Liver (tissue), 9 donors: ENCODE data around the gene DCLK2. TPM values are rescaled to one million over a fixed set of nuclear protein-coding genes. Genes with fewer than 3 reads are reported as not detected.
A peak's percentile ranks its signal among the peaks of the same experiment; 100 is the strongest.

Experiments used
- DNase-seq: peaks from one replicate; pipeline ENCODE4 v3.0.0-alpha.2; 2017; ENCODE audit warnings: low spot score
- H3K27ac ChIP-seq, 2 donors: one replicate each; pipeline ENCODE4 v1.7.0; 2013; ENCODE audit warnings: inconsistent platforms in 2 of 2, low read length in 2 of 2, control low read depth in 1 of 2, low read depth in 1 of 2, mild to moderate bottlenecking in 1 of 2
- H3K27me3 ChIP-seq, 4 donors: one replicate each; pipeline versions ENCODE4 v1.6.1 to v1.7.0; 2013; ENCODE audit warnings: low read length in 3 of 4, inconsistent platforms in 1 of 4, mild to moderate bottlenecking in 1 of 4, moderate library complexity in 1 of 4; ENCODE audit not compliant: control insufficient read depth in 4 of 4, insufficient read depth in 4 of 4
- H3K36me3 ChIP-seq, 4 donors: one replicate each; pipeline versions ENCODE4 v1.6.1 to v1.7.0; 2013; ENCODE audit warnings: low read length in 3 of 4, mild to moderate bottlenecking in 3 of 4, low read depth in 1 of 4, moderate library complexity in 1 of 4; ENCODE audit not compliant: control insufficient read depth in 4 of 4, insufficient read depth in 3 of 4
- H3K4me1 ChIP-seq, 4 donors: one replicate each; pipeline versions ENCODE4 v1.6.1 to v1.7.0; 2013; ENCODE audit warnings: low read length in 3 of 4, mild to moderate bottlenecking in 3 of 4, moderate library complexity in 1 of 4; ENCODE audit not compliant: control insufficient read depth in 4 of 4, insufficient read depth in 4 of 4
- H3K4me3 ChIP-seq, 3 donors: one replicate each; pipeline versions ENCODE4 v1.6.1 to v1.7.0; 2013; ENCODE audit warnings: low read length in 3 of 3, control low read depth in 1 of 3, low read depth in 1 of 3, mild to moderate bottlenecking in 1 of 3
- H3K9ac ChIP-seq, 2 donors: one replicate each; pipeline ENCODE4 v1.7.0; 2013; ENCODE audit warnings: low read length in 2 of 2, mild to moderate bottlenecking in 2 of 2, moderate library complexity in 2 of 2, control low read depth in 1 of 2, low read depth in 1 of 2
- H3K9me3 ChIP-seq, 4 donors: one replicate each; pipeline versions ENCODE4 v1.6.1 to v1.7.0; 2013; ENCODE audit warnings: low read length in 3 of 4; ENCODE audit not compliant: control insufficient read depth in 4 of 4
- EGR1 ChIP-seq, 2 donors: IDR thresholded peaks; 2 replicates each; pipeline ENCODE4 v1.6.1; 2016 to 2018; ENCODE audit warnings: antibody characterized with exemption in 2 of 2, low read depth in 2 of 2
- FOXA2 ChIP-seq: IDR thresholded peaks from 2 replicates; pipeline ENCODE4 v1.6.1; 2016; ENCODE audit warnings: antibody characterized with exemption
- HNF4G ChIP-seq: IDR thresholded peaks from 2 replicates; pipeline ENCODE4 v1.6.1; 2016; ENCODE audit warnings: antibody characterized with exemption
- MAX ChIP-seq: IDR thresholded peaks from 2 replicates; pipeline ENCODE4 v1.6.1; 2016; ENCODE audit warnings: antibody characterized with exemption
- RAD21 ChIP-seq, 2 donors: IDR thresholded peaks; 2 replicates each; pipeline ENCODE4 v1.6.1; 2016; ENCODE audit warnings: antibody characterized with exemption in 2 of 2, mild to moderate bottlenecking in 2 of 2
- REST ChIP-seq: IDR thresholded peaks from 2 replicates; pipeline ENCODE4 v1.6.1; 2016; ENCODE audit warnings: antibody characterized with exemption, mild to moderate bottlenecking
- RXRA ChIP-seq, 2 donors: IDR thresholded peaks; 2 replicates each; pipeline ENCODE4 v1.6.1; 2017 to 2018; ENCODE audit warnings: antibody characterized with exemption in 2 of 2, mild to moderate bottlenecking in 1 of 2
- SP1 ChIP-seq: IDR thresholded peaks from 2 replicates; pipeline ENCODE4 v1.6.1; 2018; ENCODE audit warnings: antibody characterized with exemption, mild to moderate bottlenecking
- TAF1 ChIP-seq: conservative IDR thresholded peaks from 2 replicates; pipeline ENCODE4 v1.6.1; 2016; ENCODE audit warnings: antibody characterized with exemption, mild to moderate bottlenecking
- YY1 ChIP-seq: IDR thresholded peaks from 2 replicates; pipeline ENCODE4 v1.6.1; 2016; ENCODE audit warnings: antibody characterized with exemption, mild to moderate bottlenecking
- ZBTB33 ChIP-seq: IDR thresholded peaks from 2 replicates; pipeline ENCODE4 v1.6.1; 2016; ENCODE audit warnings: antibody characterized with exemption
- WGBS: extraction: QIAGEN DNeasy Blood & Tissue Kit; methylation state at CpG from one replicate; pipeline ENCODE4 v1.1.7; 2013; 5-methylcytosine and 5-hydroxymethylcytosine counted together
- polyA plus RNA-seq, 2 donors: library from polyadenylated mRNA; stranded (reverse) in 1 of 2; unstranded in 1 of 2; fragments of 200-250 nt in 1 of 2; fragments of >200 nt in 1 of 2; fragmentation: Nextera tagmentation in 1 of 2; extraction: Ambion mirVana in 1 of 2; gene quantifications; one replicate each; pipeline versions ENCODE4 v1.2.1 to v1.2.3, GENCODE V29; 2013 to 2015
- total RNA-seq, 2 donors: library from RNA; depleted of rRNA; stranded (reverse); fragments of >200 nt; gene quantifications; one replicate each; pipeline ENCODE4 v1.2.3, GENCODE V29; 2014
- TF ChIP-seq, protein P1 (sequence below): fragments of 150-350 bp; IDR thresholded peaks from 2 replicates; pipeline ENCODE4 v1.5.1; 2017; ENCODE audit warnings: improper control_type of control experiment, low read depth, low read length; ENCODE audit not compliant: missing input control
- TF ChIP-seq, protein P2 (sequence below): IDR thresholded peaks from 2 replicates; pipeline ENCODE4 v1.6.1; 2016; ENCODE audit warnings: antibody characterized with exemption
- donor health status: healthy.
- donor health status: healthy.
- donor health status: healthy.
- donor health status: healthy.
- donor health status: healthy.

The DCLK2 gene
- total and polyA plus RNA-seq, 4 donors = 0.14 to 1.7 (median 0.50) TPM

DNA sequence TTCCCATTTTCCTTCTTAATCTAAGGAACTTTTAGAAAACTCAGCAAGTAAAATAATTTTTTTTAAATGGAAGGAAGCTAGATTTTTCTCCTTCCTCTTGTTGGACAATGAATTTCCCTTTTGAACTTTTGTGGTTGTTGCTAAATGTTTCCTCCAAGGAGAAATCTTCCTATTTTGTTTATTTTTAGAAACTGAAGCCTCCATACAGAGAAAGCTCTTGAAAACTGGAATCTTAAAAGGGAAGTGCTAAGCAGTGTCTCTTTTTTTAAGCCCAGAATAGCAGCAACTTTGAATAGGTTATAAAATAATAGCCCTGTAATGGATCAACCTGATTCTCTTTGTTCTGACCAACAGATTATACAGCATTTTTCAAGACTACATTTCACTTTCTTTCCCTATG, 15.1 kb upstream of the DCLK2 start:
- DNase-seq = no peak
- no peaks in the 10 kb centered on the region for H3K27me3 ChIP-seq
- H3K9me3 ChIP-seq = no peaks in the 10 kb centered on the region
- H3K27ac ChIP-seq = no peak overlapping the region
- no peaks in the 10 kb centered on the region for H3K36me3 ChIP-seq
- TF ChIP-seq RAD21 (IDR thresholded peaks at IDR 0.05) (peak in 1 of 2 donors; percentile 8), TAF1 (no peak), MAX (no peak)
- no peak overlapping the region for H3K4me3 ChIP-seq
- H3K9ac ChIP-seq = no peak overlapping the region
- no peaks in the 10 kb centered on the region for H3K4me1 ChIP-seq

GRCh38 chr4:150065740-150066139, 12.5 kb upstream of the DCLK2 start:
- TF ChIP-seq SP1 = no peak
- no peak for TF ChIP-seq YY1
- TF ChIP-seq FOXA2 = no peak
- TF ChIP-seq, protein P1, sequence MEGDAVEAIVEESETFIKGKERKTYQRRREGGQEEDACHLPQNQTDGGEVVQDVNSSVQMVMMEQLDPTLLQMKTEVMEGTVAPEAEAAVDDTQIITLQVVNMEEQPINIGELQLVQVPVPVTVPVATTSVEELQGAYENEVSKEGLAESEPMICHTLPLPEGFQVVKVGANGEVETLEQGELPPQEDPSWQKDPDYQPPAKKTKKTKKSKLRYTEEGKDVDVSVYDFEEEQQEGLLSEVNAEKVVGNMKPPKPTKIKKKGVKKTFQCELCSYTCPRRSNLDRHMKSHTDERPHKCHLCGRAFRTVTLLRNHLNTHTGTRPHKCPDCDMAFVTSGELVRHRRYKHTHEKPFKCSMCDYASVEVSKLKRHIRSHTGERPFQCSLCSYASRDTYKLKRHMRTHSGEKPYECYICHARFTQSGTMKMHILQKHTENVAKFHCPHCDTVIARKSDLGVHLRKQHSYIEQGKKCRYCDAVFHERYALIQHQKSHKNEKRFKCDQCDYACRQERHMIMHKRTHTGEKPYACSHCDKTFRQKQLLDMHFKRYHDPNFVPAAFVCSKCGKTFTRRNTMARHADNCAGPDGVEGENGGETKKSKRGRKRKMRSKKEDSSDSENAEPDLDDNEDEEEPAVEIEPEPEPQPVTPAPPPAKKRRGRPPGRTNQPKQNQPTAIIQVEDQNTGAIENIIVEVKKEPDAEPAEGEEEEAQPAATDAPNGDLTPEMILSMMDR = no peak
- TF ChIP-seq RXRA (IDR thresholded peaks at IDR 0.05) = no peak
- no peak for TF ChIP-seq REST
- TF ChIP-seq, protein P2, sequence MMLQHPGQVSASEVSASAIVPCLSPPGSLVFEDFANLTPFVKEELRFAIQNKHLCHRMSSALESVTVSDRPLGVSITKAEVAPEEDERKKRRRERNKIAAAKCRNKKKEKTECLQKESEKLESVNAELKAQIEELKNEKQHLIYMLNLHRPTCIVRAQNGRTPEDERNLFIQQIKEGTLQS = no peak
- TF ChIP-seq ZBTB33 = no peak
- TF ChIP-seq TAF1 = no peak
- no peak for TF ChIP-seq HNF4G
- no peak for TF ChIP-seq MAX
- no peak for TF ChIP-seq EGR1 (IDR thresholded peaks at IDR 0.05; ENCODE audit: low read depth in 2 of 2)
- WGBS = 85% methylated on average over 6 of the region's 6 CpGs
- H3K27ac ChIP-seq = no peak overlapping the region
- no peaks in the 10 kb centered on the region for H3K27me3 ChIP-seq
- no peaks in the 10 kb centered on the region for H3K9me3 ChIP-seq
- no peaks in the 10 kb centered on the region for H3K4me1 ChIP-seq
- H3K9ac ChIP-seq = no peak overlapping the region
- no peak overlapping the region for H3K4me3 ChIP-seq
- no peak for DNase-seq
- no peaks in the 10 kb centered on the region for H3K36me3 ChIP-seq
